ENCODE results near the gene LEFTY1. TPM values are rescaled to one million over a fixed set of nuclear protein-coding genes. Genes with fewer than 3 reads are reported as not detected.
"Not testable (repeated sequence)": the region's sequence is repeated elsewhere in the genome, so short reads cannot be mapped to it uniquely, and the experiment has no call there.

Gene LEFTY1, protein sequence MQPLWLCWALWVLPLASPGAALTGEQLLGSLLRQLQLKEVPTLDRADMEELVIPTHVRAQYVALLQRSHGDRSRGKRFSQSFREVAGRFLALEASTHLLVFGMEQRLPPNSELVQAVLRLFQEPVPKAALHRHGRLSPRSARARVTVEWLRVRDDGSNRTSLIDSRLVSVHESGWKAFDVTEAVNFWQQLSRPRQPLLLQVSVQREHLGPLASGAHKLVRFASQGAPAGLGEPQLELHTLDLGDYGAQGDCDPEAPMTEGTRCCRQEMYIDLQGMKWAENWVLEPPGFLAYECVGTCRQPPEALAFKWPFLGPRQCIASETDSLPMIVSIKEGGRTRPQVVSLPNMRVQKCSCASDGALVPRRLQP
- 10 to 100 TPM in 1 of 4 donors, 1 to 10 TPM in 3; 1.5 to 15.6 (median 5.6) TPM for total RNA-seq

DNA sequence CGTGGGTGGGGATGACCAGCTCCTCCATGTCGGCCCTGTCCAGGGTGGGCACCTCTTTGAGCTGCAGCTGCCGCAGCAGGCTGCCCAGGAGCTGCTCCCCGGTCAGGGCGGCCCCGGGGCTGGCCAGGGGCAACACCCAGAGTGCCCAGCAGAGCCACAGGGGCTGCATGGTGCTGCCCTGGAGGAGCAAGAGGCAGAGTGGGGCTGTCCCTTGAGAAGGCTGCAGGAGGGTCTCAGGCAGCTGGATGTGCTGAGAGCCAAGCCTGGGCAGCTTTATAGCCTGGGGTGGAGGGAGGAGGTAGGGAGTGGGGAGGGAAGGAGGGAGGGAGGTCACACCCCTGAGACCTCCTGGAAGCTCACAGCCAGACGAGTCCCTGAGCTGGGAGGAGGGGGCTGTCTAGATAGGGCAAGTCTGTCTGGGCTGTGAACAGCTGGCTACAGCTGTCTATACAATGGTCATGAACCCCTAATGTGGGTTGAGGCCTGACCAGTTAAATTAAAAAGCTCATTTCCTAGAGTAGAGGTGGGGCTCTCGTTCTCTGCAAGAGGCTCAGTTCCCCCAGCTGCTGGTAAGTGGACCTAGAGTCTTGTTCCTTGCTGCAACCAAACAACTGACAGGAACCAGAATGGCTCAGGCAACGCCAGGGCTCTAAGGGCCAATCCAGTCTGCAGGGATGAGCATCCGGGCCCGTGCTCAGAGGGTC, at the start of gene LEFTY1:
Gene LEFTY1 (minus strand): TSS at position 249 of the 704 bp plus-strand sequence. CDS start 80 bp downstream, at position 169.
- Histone ChIP-seq H3K36me3 (no peaks in the 10 kb centered on the region), H3K4me3 (peak within 1 kb of the TSS in 1 of 4 donors; percentile 5), H3K4me1 (peaks cover 0 to 34% (median 0%) of the 10 kb centered on the region in 4 donors), H3K9me3 (no peaks in the 10 kb centered on the region), H3K27ac (peak within 1 kb of the TSS in 2 of 4 donors; percentile 1 to 39), H3K27me3 (no peaks in the 10 kb centered on the region)
- no peak for DNase-seq
- TF ChIP-seq POLR2A (IDR thresholded peaks at IDR 0.05), result no peak
- TF ChIP-seq, protein P1, sequence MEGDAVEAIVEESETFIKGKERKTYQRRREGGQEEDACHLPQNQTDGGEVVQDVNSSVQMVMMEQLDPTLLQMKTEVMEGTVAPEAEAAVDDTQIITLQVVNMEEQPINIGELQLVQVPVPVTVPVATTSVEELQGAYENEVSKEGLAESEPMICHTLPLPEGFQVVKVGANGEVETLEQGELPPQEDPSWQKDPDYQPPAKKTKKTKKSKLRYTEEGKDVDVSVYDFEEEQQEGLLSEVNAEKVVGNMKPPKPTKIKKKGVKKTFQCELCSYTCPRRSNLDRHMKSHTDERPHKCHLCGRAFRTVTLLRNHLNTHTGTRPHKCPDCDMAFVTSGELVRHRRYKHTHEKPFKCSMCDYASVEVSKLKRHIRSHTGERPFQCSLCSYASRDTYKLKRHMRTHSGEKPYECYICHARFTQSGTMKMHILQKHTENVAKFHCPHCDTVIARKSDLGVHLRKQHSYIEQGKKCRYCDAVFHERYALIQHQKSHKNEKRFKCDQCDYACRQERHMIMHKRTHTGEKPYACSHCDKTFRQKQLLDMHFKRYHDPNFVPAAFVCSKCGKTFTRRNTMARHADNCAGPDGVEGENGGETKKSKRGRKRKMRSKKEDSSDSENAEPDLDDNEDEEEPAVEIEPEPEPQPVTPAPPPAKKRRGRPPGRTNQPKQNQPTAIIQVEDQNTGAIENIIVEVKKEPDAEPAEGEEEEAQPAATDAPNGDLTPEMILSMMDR (IDR thresholded peaks at IDR 0.05), result no peak

DNA sequence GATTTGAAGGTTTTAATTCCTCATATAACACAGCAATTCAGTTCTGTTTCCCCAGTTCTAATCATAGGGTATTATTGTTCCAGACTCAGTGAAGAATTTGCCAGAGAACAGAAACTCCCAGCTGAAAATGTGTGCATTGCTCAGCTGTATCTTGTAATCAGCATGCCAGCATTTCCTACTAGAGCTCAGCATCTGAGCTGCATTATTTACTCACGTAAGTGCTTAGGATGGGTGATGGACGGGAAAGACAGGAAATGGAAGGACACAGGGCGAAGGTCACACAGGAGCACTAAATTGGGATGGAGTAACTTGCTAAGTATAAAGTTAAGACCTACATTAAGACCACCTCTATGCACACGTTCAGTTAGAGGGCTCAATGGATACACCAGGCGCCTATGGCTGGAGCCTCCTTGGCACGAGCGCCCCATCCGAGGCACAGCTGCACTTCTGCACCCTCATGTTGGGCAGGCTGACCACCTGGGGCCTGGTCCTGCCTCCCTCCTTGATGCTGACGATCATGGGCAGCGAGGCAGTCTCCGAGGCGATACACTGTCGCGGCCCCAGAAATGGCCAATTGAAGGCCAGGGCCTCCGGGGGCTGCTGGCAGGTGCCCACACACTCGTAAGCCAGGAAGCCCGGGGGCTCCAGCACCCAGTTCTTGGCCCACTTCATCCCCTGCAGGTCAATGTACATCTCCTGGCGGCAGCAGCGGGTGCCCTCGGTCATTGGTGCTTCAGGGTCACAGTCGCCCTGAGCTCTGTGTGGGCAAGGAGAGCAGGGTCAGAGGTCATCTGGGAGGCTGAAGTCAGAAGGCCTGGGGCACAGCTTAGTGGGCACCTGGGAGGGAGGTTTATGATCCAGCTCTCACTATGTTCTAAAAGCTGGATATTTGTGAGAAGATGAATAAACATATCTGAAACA, 48.4 kb upstream of the LEFTY1 start:
- no peak for DNase-seq
- H3K27me3 ChIP-seq, result no peaks in the 10 kb centered on the region

DNA sequence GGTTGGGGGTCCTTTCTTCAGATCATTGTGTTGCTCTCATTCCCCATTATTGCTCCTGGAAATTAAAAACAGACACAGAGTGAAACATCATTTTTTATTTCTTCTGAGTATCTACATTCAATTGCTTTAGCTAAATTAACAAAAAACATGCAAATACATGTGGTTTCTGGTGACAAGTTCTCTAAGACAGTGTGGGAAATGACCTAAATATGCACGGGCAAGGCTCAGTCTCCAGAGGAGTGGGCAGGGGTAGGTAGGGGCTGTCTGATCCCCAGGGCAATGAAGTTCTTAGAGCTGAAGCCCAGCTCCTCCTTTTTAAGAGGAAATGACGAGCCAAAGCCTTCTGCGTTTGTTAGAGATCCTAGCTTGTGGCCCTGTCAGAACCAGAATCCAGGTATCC, 47.6 kb upstream of the LEFTY1 start:
- Histone ChIP-seq H3K4me3 (no peak overlapping the region), H3K9me3 (no peaks in the 10 kb centered on the region), H3K27ac (no peak overlapping the region), H3K4me1 (peaks cover 0 to 7% (median 0%) of the 10 kb centered on the region in 4 donors), H3K36me3 (no peaks in the 10 kb centered on the region), H3K27me3 (no peaks in the 10 kb centered on the region)
- TF ChIP-seq, protein P1 (IDR thresholded peaks at IDR 0.05), result no peak
- no peak for TF ChIP-seq POLR2A (IDR thresholded peaks at IDR 0.05)
- DNase-seq, result no peak

More for the DNA sequence above, 48.4 kb upstream of the LEFTY1 start:
- peaks cover 0 to 7% (median 0%) of the 10 kb centered on the region in 4 donors for H3K4me1 ChIP-seq
- no peaks in the 10 kb centered on the region for H3K9me3 ChIP-seq
- TF ChIP-seq, protein P1 (IDR thresholded peaks at IDR 0.05), result no peak
- TF ChIP-seq POLR2A (IDR thresholded peaks at IDR 0.05), result no peak
- no peaks in the 10 kb centered on the region for H3K36me3 ChIP-seq
- H3K4me3 ChIP-seq, result no peak overlapping the region
- H3K27ac ChIP-seq, result no peak overlapping the region

DNA sequence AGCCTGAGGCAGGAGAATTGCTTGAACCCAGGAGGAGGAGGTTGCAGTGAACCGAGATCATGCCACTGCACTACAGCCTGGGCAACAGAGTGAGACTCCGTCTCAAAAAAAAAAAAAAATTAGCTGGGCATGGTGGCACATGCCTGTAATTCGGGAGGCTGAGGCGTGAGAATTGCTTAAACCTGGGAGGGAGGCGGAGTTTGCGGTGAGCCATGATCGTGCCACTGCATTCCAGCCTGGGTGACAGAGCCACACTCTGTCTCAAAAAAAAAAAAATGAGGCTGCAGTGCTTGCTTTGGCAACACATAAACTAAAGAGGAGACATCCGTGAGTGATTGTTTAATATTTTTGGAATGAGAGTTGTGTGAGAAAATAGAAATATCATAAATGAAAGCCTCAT, 47.1 kb upstream of the LEFTY1 start:
- H3K4me3 ChIP-seq, H3K27me3 ChIP-seq, H3K9me3 ChIP-seq, H3K27ac ChIP-seq, DNase-seq, H3K4me1 ChIP-seq, H3K36me3 ChIP-seq: not testable (repeated sequence)

DNA sequence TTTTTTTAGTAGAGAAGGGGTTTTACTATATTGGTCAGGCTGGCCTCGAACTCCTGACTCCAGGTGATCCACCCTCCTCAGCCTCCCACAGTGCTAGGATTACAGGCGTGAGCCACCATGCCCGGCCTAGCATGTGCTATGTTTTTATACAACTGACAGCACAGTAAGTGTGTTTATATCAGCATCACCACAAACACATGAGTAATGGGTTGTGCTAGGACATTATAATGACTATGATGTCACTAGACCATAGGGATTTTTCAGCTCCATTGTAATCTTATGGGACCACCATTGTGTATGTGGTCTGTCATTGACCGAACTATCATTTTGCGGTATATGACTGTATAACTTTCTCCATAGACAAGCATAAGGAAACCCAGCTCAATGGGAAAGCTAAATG, 45.8 kb upstream of the LEFTY1 start:
- Histone ChIP-seq H3K4me3 (no peak overlapping the region), H3K36me3 (no peaks in the 10 kb centered on the region), H3K4me1 (no peaks in the 10 kb centered on the region), H3K9me3 (no peaks in the 10 kb centered on the region), H3K27me3 (no peaks in the 10 kb centered on the region), H3K27ac (no peak overlapping the region)
- TF ChIP-seq POLR2A (IDR thresholded peaks at IDR 0.05), result no peak
- TF ChIP-seq, protein P1 (IDR thresholded peaks at IDR 0.05), result no peak
- no peak for DNase-seq

Measured in Peyer's patch (tissue), 4 donors.